PC-3 (cell line): Measurements from ENCODE around the gene DNAJB5. TPM values are rescaled to one million over a fixed set of nuclear protein-coding genes. Genes with fewer than 3 reads are reported as not detected.
"Not testable (repeated sequence)": the region's sequence is repeated elsewhere in the genome, so short reads cannot be mapped to it uniquely, and the experiment has no call there.

Experiments
- ATAC-seq: fragments of 200-7000 bp; cut with Tn5 transposase; 2 replicates; pipeline ENCODE4 v1.9.1; 2020; ENCODE audit warnings: mild to moderate bottlenecking, moderate library complexity
- BruUV-seq: library from RNA; stranded (reverse); fragments of 400-500 nt; replicated peaks from 2 replicates; lab custom pipeline; 2021; lab: Mats Ljungman, UMichigan
- CTCF ChIA-PET: fragments of 300-600 bp; sonication (Branson Sonifier 250); formaldehyde crosslinking; loops from one replicate; lab custom pipeline; 2022; ENCODE audit warnings: antibody characterized with exemption; lab: Charles Lee
- POLR2A ChIA-PET: fragments of 300-600 bp; sonication (Branson Sonifier 250); formaldehyde crosslinking; loops from one replicate; lab custom pipeline; 2022; ENCODE audit warnings: antibody characterized with exemption; ENCODE audit not compliant: unreplicated experiment; lab: Charles Lee
- DNase-seq: peaks from one replicate; pipeline ENCODE4 v3.0.0-alpha.2; 2015
- H2AFZ ChIP-seq: fragments of 300-600 bp; sonication (generic); 2 replicates; pipeline ENCODE4 v1.6.0; 2016; ENCODE audit warnings: antibody characterized with exemption, low read length
- H3F3A ChIP-seq: fragments of 300-600 bp; sonication (generic); one replicate; pipeline ENCODE4 v1.6.0; 2017; ENCODE audit warnings: antibody characterized with exemption, low read length, control low read depth, mild to moderate bottlenecking; ENCODE audit not compliant: unreplicated experiment
- H3K27ac ChIP-seq: fragments of 300-600 bp; sonication (generic); 2 replicates; pipeline ENCODE4 v1.5.1; 2016; ENCODE audit warnings: mild to moderate bottlenecking, low read length
- H3K27me3 ChIP-seq: fragments of 300-600 bp; sonication (generic); 2 replicates; pipeline ENCODE4 v1.6.1; 2016; ENCODE audit warnings: low read length, mixed read lengths
- H3K36me3 ChIP-seq: fragments of 300-600 bp; sonication (generic); 2 replicates; pipeline ENCODE4 v1.6.1; 2016; ENCODE audit warnings: low read depth, mixed run types, low read length, mixed read lengths
- H3K4me1 ChIP-seq: fragments of 300-600 bp; sonication (generic); 2 replicates; pipeline ENCODE4 v1.5.1; 2016; ENCODE audit warnings: low read length; ENCODE audit not compliant: insufficient read depth
- H3K4me2 ChIP-seq: fragments of 300-600 bp; sonication (generic); 2 replicates; pipeline ENCODE4 v1.6.0; 2016; ENCODE audit warnings: low read length
- H3K4me3 ChIP-seq: fragments of 300-600 bp; sonication (generic); 2 replicates; pipeline ENCODE4 v1.5.1; 2016; ENCODE audit warnings: mild to moderate bottlenecking, low read length, mixed read lengths
- H3K79me2 ChIP-seq: fragments of 300-600 bp; sonication (generic); 2 replicates; pipeline ENCODE4 v1.6.1; 2017; ENCODE audit warnings: low read length, mixed read lengths
- H3K9ac ChIP-seq: fragments of 300-600 bp; sonication (generic); 2 replicates; pipeline ENCODE4 v1.6.0; 2016; ENCODE audit warnings: mild to moderate bottlenecking, low read length
- H3K9me2 ChIP-seq: fragments of 300-600 bp; sonication (generic); replicated peaks from 2 replicates; pipeline ENCODE4 v1.6.1; 2016; ENCODE audit warnings: mixed run types, low read length, mixed read lengths
- H3K9me3 ChIP-seq: fragments of 300-600 bp; sonication (generic); 2 replicates; pipeline ENCODE4 v1.6.1; 2016; ENCODE audit warnings: low read length, mixed read lengths
- H4K20me1 ChIP-seq: fragments of 300-600 bp; sonication (generic); 2 replicates; pipeline ENCODE4 v1.6.1; 2016; ENCODE audit warnings: low read length, mixed read lengths
- CTCF ChIP-seq: fragments of 300-600 bp; sonication (generic); conservative IDR thresholded peaks from 2 replicates; pipeline ENCODE4 v1.5.1; 2017; ENCODE audit warnings: antibody characterized with exemption, low read depth, mild to moderate bottlenecking, low read length
- EZH2 ChIP-seq: fragments of 300-600 bp; sonication (generic); IDR thresholded peaks from one replicate; pipeline ENCODE4 v1.6.1; 2017; ENCODE audit warnings: antibody characterized with exemption, mild to moderate bottlenecking, low read length; ENCODE audit not compliant: unreplicated experiment
- EZH2phosphoT487 ChIP-seq: fragments of 300-600 bp; sonication (generic); IDR thresholded peaks from 2 replicates; pipeline ENCODE4 v1.6.1; 2018; ENCODE audit warnings: mild to moderate bottlenecking, antibody characterized with exemption, low read length, borderline replicate concordance
- intact Hi-C: fragments of 100-400 bp; cut with micrococcal nuclease; formaldehyde crosslinking; loops from 2 replicates; pipeline ENCODE4 v1.9.0; 2023
- total RNA-seq: library from RNA; depleted of rRNA; stranded (reverse); fragments of >200 nt; gene quantifications from 2 replicates; pipeline ENCODE4 v1.2.3, GENCODE V29; 2014

Gene DNAJB5
- total RNA-seq, 1 experiment from 2014 or later, result 9.3 TPM

- Histone ChIP-seq H3K9me2 (no peaks in the 10 kb centered on the region), H3K79me2 (no peaks in the 10 kb centered on the region), H3K27ac (no peak overlapping the region), H3F3A (no peaks in the 10 kb centered on the region), H3K4me2 (no peak overlapping the region), H3K4me3 (no peak overlapping the region), H3K27me3 (no peaks in the 10 kb centered on the region), H3K9ac (no peak overlapping the region), H2AFZ (no peak overlapping the region), H4K20me1 (no peaks in the 10 kb centered on the region), H3K4me1 (no peaks in the 10 kb centered on the region), H3K36me3 (peaks cover 17% of the 10 kb centered on the region; the same call in 1 of the 2 replicates), H3K9me3 (no peaks in the 10 kb centered on the region)
- ChIA-PET CTCF (no interaction called here), POLR2A (no interaction called here)
- ATAC-seq, result no peak
- TF ChIP-seq EZH2, result no peak
- TF ChIP-seq CTCF, result no peak
- TF ChIP-seq EZH2phosphoT487, result no peak
- no peak for DNase-seq
- intact Hi-C loops, result no loop called here
- BruUV-seq, result no TSS peak
These were observed 20.9 kb downstream of the DNAJB5 start for GRCh38 chr9:35010351-35010958.

- no peaks in the 10 kb centered on the region for H3K79me2 ChIP-seq
- H3K4me2 ChIP-seq, result no peak overlapping the region
- H4K20me1 ChIP-seq, result no peaks in the 10 kb centered on the region
- DNase-seq (no peak), ATAC-seq (no peak)
- H3K4me3 ChIP-seq, result no peak overlapping the region
- H3K9me2 ChIP-seq, result no peaks in the 10 kb centered on the region
- H3K36me3 ChIP-seq, result peaks cover 24% of the 10 kb centered on the region; the same call in 1 of the 2 replicates
- no peak overlapping the region for H2AFZ ChIP-seq
- no peak overlapping the region for H3K9ac ChIP-seq
- ChIA-PET CTCF (no interaction called here), POLR2A (no interaction called here)
- no peaks in the 10 kb centered on the region for H3K4me1 ChIP-seq
- H3F3A ChIP-seq, result no peaks in the 10 kb centered on the region
- no TSS peak for BruUV-seq
- H3K9me3 ChIP-seq, result no peaks in the 10 kb centered on the region
- no peaks in the 10 kb centered on the region for H3K27me3 ChIP-seq
- TF ChIP-seq EZH2 (no peak), CTCF (no peak), EZH2phosphoT487 (no peak)
- H3K27ac ChIP-seq, result no peak overlapping the region
- intact Hi-C loops, result no loop called here
These were observed 25.0 kb downstream of the DNAJB5 start for GRCh38 chr9:35014517-35014916.

- H3K4me1 ChIP-seq, BruUV-seq, H3K9me3 ChIP-seq, POLR2A ChIA-PET, ATAC-seq, H3K27ac ChIP-seq, H3F3A ChIP-seq, DNase-seq, H2AFZ ChIP-seq, H3K27me3 ChIP-seq, H3K9me2 ChIP-seq, H3K4me3 ChIP-seq, H3K36me3 ChIP-seq, H3K9ac ChIP-seq, H3K4me2 ChIP-seq, H4K20me1 ChIP-seq, intact Hi-C loops, CTCF ChIA-PET, H3K79me2 ChIP-seq: not testable (repeated sequence)
These were observed 33.9 kb downstream of the DNAJB5 start for GRCh38 chr9:35023443-35023842.
